NCI-H345 treated with DMSO at 0.1 percent for 48 hours (cell line): ENCODE results near the gene SHE.
"Not testable (repeated sequence)": the region's sequence is repeated elsewhere in the genome, so short reads cannot be mapped to it uniquely, and the experiment has no call there.

Source experiments
- DNase-seq: peaks from one replicate; lab custom pipeline; 2025; ENCODE audit not compliant: unreplicated experiment; lab: John Stamatoyannopoulos, UW

The SHE gene

GRCh38 chr1:154517661-154518060, 15.4 kb upstream of the SHE start:
- no peak for DNase-seq

- DNase-seq: no peak
Measured at GRCh38 chr1:154514066-154514553, 11.9 kb upstream of the SHE start.

DNA sequence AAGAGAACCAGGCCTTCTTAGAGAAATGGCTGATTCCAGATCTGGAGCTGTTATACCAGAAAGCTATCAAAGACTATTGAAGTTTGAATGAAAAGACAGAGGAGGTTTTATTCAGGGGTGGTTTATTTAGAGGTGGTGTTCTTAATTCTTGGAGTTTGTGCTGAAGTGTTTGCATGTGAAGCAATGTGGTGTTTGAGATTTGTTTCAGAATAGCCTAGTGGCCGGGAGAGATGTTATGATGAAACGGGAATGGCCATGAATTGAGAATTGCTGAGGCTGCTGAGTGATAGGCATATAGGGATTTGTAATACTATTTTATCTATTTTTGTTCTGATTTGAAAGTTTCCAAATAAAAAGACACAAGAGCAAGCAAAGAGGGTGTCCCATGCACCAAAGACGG, 10.5 kb upstream of the SHE start:
- no peak for DNase-seq

DNA sequence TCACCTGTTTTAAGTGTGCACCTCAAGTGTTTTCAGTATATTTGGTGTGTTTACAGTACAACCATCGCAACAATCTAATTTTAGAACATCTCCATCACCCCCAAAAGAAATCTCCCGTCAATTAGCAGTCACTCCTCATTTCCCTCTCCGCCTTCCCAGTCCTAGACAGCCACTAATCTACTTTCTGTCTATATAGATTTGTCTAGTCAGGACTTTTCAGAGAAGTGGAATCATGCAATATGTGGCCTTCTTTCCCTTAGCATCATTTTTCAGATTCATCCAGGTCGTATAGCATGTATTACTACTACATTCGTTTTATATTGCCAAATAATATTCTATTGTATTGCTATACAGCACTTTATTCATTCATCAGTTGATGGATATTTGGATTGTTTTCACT, 1.7 kb upstream of the SHE start:
- no peak for DNase-seq

- DNase-seq: no peak
Measured at GRCh38 chr1:154502744-154503115, 518 bp upstream of the SHE start.

GRCh38 chr1:154501423-154502065, 668 bp downstream of the SHE start:
- DNase-seq: no peak

GRCh38 chr1:154500533-154500932, 1.7 kb downstream of the SHE start:
- DNase-seq: no peak

GRCh38 chr1:154499446-154499845, 2.8 kb downstream of the SHE start:
- DNase-seq: no peak

GRCh38 chr1:154497026-154497806, 5.0 kb downstream of the SHE start:
- DNase-seq: no peak

DNA sequence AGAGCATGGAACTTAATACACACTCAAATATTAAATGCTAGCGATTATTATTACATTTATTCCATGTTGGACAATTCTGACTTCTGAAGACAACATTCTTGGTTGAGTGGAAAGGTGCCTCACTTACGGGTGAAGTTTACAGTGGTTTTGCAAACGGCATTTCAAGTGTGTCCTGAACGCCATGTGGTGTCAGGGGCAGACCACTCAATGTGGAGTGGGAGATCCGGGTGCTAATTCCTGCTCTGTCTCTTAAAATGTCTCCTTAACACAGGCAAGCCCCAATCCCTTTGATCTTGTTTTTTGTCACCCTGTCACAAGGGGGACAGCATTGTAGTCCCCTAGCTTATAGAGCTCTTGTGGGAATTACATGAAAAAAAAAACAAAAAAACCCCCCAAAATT, 5.8 kb downstream of the SHE start:
- DNase-seq: no peak

DNA sequence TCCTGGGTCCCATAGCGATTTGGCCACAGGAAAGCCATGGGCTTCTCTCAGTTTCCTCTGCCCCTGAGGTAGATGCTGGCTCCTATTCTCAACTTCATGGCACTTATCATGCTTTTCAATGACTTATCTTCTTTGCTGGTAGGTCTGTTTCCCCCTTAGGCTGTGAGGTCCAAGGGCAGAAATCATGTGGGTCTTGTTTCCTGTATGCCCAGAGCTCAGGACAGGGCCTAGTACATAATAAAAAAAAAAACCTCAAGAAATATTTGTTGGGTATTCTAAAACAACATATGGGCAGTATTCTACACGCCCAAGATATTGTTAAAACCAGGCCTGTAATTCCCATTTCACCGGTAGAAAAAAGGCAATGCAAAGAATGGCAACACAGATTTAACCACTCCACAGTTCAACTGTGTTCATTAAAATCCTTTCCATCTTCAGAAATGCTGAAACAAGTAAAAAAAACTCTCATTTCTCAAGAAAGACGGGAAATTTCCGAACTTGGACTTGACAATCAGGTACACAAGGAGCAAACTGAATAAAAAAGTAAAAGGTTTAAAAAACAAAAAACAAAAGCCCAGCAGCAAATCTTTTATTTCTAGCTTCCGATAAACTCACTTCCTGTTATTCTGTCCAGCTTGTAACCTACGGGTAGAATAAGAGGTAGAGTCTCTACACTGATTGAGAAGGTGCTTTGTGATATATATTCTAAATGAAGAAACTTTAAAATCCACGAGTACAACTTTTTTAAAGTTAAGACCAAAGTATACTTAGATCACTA, 6.5 kb downstream of the SHE start:
- no peak for DNase-seq

- DNase-seq: no peak
Measured at GRCh38 chr1:154493276-154493675, 8.9 kb downstream of the SHE start.

DNA sequence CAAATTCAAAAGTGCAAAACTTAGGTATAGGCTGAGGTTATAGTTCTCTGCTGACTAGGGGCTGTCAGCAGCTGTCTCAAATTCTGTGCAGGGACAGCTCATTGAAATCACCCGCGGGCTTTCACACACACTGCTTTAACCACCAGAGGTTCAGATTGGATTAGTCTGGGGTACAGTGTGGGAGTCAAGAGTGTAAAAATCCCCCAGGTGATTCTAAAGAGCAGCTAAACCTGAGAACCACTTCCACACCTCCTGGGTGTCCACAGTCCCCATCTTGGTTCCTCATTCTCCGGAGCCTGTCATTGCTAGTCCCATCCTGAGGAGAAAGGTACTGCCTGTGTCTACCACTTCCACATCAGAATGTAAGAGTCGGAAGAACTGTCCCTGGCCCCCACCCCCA, 10.1 kb downstream of the SHE start:
- no peak for DNase-seq

GRCh38 chr1:154490317-154490716, 11.9 kb downstream of the SHE start:
- DNase-seq: no peak

GRCh38 chr1:154489695-154490274, 12.4 kb downstream of the SHE start:
- no peak for DNase-seq

- DNase-seq: no peak
Measured at GRCh38 chr1:154488922-154489321, 13.3 kb downstream of the SHE start.

DNA sequence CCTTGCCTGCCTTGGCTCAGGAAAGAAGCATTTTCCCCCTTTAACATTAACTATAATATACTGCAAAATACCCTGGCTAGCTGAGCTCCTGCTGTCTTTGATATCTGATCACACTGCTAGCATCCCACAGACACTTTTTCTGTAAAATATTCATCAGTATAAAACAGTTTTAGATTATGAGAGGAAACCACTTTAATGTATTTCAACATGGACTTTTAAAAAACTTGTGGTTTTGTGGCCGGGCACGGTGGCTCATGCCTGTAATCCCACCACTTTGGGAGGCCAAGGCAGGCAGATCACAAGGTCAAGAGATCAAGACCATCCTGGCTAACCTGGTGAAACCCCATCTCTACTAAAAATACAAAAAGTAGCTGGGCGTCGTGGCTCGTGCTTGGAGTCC, 15.5 kb downstream of the SHE start:
- DNase-seq: not testable (repeated sequence)

- no peak for DNase-seq
Measured at GRCh38 chr1:154485910-154486496, 16.2 kb downstream of the SHE start.

DNA sequence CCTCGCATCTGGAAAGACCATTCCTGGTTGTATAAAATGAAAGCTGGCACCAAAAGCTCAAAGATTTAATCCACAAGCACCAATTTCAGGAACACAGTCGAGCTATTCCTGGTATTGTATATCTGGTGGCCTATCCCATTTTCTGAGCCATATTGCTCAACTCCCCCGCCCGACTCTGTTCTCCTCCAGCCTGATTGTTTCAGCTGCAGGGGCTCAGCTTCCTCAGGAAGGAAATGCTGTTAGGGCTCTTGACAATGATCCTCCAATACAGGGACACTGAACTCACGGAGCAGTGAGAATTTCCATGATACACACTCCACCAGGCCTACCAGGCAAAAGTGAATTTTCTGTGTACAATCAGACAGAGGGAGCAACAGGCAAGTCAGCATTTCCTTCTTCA, 17.1 kb downstream of the SHE start:
- DNase-seq: no peak

- no peak for DNase-seq
Measured at GRCh38 chr1:154483941-154484803, 18.0 kb downstream of the SHE start.
